HEK293 (cell line): Measurements from ENCODE around the gene PKP4.

Source experiments
- ZNF274 ChIP-seq, 2 experiments: fragments of 200-500 bp in 1 of 2; fragments of 450-650 bp in 1 of 2; sonication (Bioruptor generic) in 1 of 2; formaldehyde crosslinking in 1 of 2; IDR thresholded peaks; 2 replicates each; pipeline versions ENCODE4 v1.5.1 to v1.6.1; 2014 to 2016; ENCODE audit warnings: borderline replicate concordance in 1 of 2, inconsistent platforms in 1 of 2, low read length in 1 of 2, missing biosample characterization in 1 of 2, missing genetic modification characterization in 1 of 2
- TF ChIP-seq, protein P1 (sequence below): fragments of 450-650 bp; formaldehyde crosslinking; IDR thresholded peaks from 2 replicates; pipeline ENCODE4 v1.5.1; 2016; ENCODE audit warnings: missing biosample characterization, missing genetic modification characterization

DNA sequence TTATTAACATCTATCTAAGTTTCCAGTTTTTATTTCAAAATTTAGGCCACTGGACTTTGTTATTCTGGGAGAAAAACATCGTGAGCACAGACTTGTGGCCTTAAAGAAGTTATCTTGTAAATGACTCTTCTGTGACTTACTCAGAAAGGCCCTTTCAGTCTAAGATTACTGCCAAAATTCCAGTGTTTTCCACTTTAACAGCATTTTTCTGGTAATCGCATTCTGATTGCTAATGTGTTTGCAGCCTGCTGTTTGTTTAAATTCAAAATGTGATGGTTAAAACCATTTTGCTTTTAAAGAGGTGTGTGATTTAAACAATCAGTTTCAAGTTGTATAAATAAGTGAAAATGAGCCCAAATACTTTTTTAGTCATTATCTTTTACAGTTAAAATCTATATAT is 201.6 kb downstream of the PKP4 start:
- TF ChIP-seq ZNF274 (IDR thresholded peaks at IDR 0.05; ENCODE audit: low read length) (no peak), ZNF274 (tag by site-specific recombination; IDR thresholded peaks at IDR 0.05; ENCODE audit: borderline replicate concordance) (no peak)
- TF ChIP-seq, protein P1, sequence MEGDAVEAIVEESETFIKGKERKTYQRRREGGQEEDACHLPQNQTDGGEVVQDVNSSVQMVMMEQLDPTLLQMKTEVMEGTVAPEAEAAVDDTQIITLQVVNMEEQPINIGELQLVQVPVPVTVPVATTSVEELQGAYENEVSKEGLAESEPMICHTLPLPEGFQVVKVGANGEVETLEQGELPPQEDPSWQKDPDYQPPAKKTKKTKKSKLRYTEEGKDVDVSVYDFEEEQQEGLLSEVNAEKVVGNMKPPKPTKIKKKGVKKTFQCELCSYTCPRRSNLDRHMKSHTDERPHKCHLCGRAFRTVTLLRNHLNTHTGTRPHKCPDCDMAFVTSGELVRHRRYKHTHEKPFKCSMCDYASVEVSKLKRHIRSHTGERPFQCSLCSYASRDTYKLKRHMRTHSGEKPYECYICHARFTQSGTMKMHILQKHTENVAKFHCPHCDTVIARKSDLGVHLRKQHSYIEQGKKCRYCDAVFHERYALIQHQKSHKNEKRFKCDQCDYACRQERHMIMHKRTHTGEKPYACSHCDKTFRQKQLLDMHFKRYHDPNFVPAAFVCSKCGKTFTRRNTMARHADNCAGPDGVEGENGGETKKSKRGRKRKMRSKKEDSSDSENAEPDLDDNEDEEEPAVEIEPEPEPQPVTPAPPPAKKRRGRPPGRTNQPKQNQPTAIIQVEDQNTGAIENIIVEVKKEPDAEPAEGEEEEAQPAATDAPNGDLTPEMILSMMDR (tag by site-specific recombination): no peak
